Stimulated activated CD4-positive, alpha-beta T cell treated with anti-CD3 and anti-CD28 coated beads, Interleukin-4, amount 100 ng/mL, for 4 hours (primary cell): ENCODE measurements around the gene FAM210B.
A peak's percentile ranks its signal among the peaks of the same experiment; 100 is the strongest.
"Not testable (repeated sequence)": the region's sequence is repeated elsewhere in the genome, so short reads cannot be mapped to it uniquely, and the experiment has no call there.

Source experiments
- DNase-seq, 2 experiments: peaks; one replicate each; pipeline ENCODE4 v3.0.0-alpha.2; 2020

FAM210B gene

GRCh38 chr20:56358600-56359211, at the start of gene FAM210B:
Gene FAM210B (plus strand): TSS chr20:56358974. CDS start chr20:56359006, 32 bp downstream.
- peak; percentile 79 to 81 for DNase-seq

- no peak for DNase-seq
Measured at GRCh38 chr20:56316051-56316450, 42.7 kb upstream of the FAM210B start.

- no peak for DNase-seq
Measured at GRCh38 chr20:56316483-56316882, 42.3 kb upstream of the FAM210B start.

GRCh38 chr20:56322681-56323080, 36.1 kb upstream of the FAM210B start:
- DNase-seq = no peak

GRCh38 chr20:56323206-56323605, 35.6 kb upstream of the FAM210B start:
- no peak for DNase-seq

- DNase-seq = no peak
Measured at GRCh38 chr20:56323656-56324055, 35.1 kb upstream of the FAM210B start.

- no peak for DNase-seq
Measured at GRCh38 chr20:56324806-56325205, 34.0 kb upstream of the FAM210B start.

GRCh38 chr20:56328861-56329260, 29.9 kb upstream of the FAM210B start:
- no peak for DNase-seq

GRCh38 chr20:56336709-56337108, 22.1 kb upstream of the FAM210B start:
- not testable (repeated sequence) for DNase-seq

GRCh38 chr20:56342783-56343182, 16.0 kb upstream of the FAM210B start:
- no peak for DNase-seq

GRCh38 chr20:56343861-56344381, 14.9 kb upstream of the FAM210B start:
- peak in 1 of 2 experiments; percentile 34 for DNase-seq

- DNase-seq = no peak
Measured at GRCh38 chr20:56345911-56346310, 12.9 kb upstream of the FAM210B start.

GRCh38 chr20:56347628-56348304, 11.0 kb upstream of the FAM210B start:
- DNase-seq = no peak

- no peak for DNase-seq
Measured at GRCh38 chr20:56348305-56348693, 10.5 kb upstream of the FAM210B start.

- DNase-seq = no peak
Measured at GRCh38 chr20:56348746-56349145, 10.0 kb upstream of the FAM210B start.

- DNase-seq = no peak
Measured at GRCh38 chr20:56350842-56351241, 7.9 kb upstream of the FAM210B start.

GRCh38 chr20:56352345-56353055, 6.3 kb upstream of the FAM210B start:
- no peak for DNase-seq

- no peak for DNase-seq
Measured at GRCh38 chr20:56353356-56353755, 5.4 kb upstream of the FAM210B start.

GRCh38 chr20:56358070-56358469, 704 bp upstream of the FAM210B start:
- no peak for DNase-seq

GRCh38 chr20:56359212-56360132, 698 bp downstream of the FAM210B start:
- no peak for DNase-seq

GRCh38 chr20:56360133-56360907, 1.5 kb downstream of the FAM210B start:
- no peak for DNase-seq

GRCh38 chr20:56360908-56361205, 2.1 kb downstream of the FAM210B start:
- no peak for DNase-seq
